ENCODE results near the gene DTX4. TPM values are rescaled to one million over a fixed set of nuclear protein-coding genes. Genes with fewer than 3 reads are reported as not detected.

The DTX4 gene
- polyA plus RNA-seq, 3 donors = 5.2 to 41.4 (median 7.0) TPM

- no peak overlapping the region for H3K27ac ChIP-seq (ENCODE audit: low read depth, low read length)
- 58 to 88% (median 81%) methylated on average over 1 of the region's 1 CpG for WGBS, 3 donors
Observed at GRCh38 chr11:59243633-59244032, 71.7 kb downstream of the DTX4 start.

GRCh38 chr11:59247531-59248227, 75.7 kb downstream of the DTX4 start:
- 4 to 35% (median 13%) methylated on average over 2 of the region's 2 CpGs for WGBS, 3 donors
- H3K27ac ChIP-seq (ENCODE audit: low read depth, low read length) = no peak overlapping the region

DNA sequence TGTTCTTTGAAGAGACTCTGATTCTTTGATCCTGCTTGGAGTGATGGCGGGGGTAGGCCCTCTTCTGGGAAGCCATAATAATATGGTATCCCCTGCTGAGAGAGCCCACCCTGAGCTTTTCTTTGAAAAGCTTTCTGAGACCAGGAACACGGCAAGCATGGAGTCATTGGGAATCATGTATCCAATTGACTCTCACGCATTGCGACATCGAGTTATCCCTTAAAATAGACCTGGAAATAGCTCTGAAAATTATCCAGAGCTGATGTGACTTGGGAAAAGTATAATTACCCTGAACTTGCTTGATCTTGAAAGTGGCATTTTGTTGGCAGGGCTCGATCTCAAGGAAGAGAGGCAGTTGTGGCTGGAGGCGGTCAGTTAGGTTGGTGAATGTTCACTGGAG, 77.6 kb downstream of the DTX4 start:
- 89 to 97% (median 92%) methylated on average over 7 of the region's 7 CpGs for WGBS, 3 donors
- no peak overlapping the region for H3K27ac ChIP-seq (ENCODE audit: low read depth, low read length)

- H3K27ac ChIP-seq (ENCODE audit: low read depth, low read length) = no peak overlapping the region
- WGBS, 3 donors = 84 to 94% (median 89%) methylated on average over 2 of the region's 2 CpGs
Observed at GRCh38 chr11:59253001-59253400, 81.1 kb downstream of the DTX4 start.

DNA sequence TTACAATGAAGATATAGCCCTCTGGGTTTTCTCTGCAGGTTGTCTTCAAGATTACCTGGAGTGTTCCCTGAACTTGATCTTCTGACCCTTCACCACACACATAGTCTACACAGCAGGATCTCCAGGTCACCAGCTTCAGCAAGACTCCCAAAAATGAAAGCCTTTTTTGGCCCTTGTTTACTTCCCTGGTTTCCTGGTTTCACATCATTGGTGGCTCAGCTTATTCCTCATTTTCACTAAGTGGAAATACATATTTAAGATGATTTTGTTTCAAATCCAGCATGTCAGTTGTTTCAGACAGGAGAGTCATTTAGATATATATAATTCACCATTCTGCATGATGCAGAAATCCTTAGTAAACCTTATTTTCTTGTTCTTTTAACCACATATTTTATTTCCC, 82.4 kb downstream of the DTX4 start:
- H3K27ac ChIP-seq (ENCODE audit: low read depth, low read length) = no peak overlapping the region

DNA sequence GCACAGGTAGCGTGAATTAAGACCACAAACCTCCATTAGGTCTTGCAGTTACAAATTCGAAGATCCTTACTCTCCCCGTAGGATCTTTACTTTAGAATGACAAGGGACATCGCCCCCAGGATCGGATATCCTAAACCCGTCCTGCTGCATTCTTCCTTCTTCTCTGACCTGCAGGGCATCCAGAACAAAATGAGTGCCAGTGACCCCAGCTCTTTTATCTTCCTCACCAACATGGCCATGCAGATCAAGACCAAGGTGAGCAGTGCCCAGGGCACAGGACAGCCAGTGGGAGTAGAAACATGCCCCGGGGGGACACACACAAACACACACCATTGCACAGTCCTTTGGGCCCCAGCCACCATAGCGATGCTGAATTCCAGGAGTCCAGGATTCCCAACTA, 83.3 kb downstream of the DTX4 start:
- WGBS, 3 donors = 59 to 86% (median 81%) methylated on average over 8 of the region's 8 CpGs
- H3K27ac ChIP-seq (ENCODE audit: low read depth, low read length) = no peak overlapping the region

Other genes starting within 250 kb of the DTX4 start
- gene GLYATL1, start 232.6 kb upstream of the DTX4 start, polyA plus RNA-seq = under 1 TPM; 0.13 to 0.79 (median 0.76) TPM
- gene GLYATL1B, start 85.8 kb upstream of the DTX4 start, polyA plus RNA-seq = not detected
- under 1 TPM in 2 of 3 donors, not detected in 1; 0.05 to 0.15 TPM for gene FAM111B, start 64.9 kb upstream of the DTX4 start, polyA plus RNA-seq
- gene FAM111A, start 29.3 kb upstream of the DTX4 start, polyA plus RNA-seq = 10 to 100 TPM in 2 of 3 donors, 1 to 10 TPM in 1; 5.6 to 19.2 (median 13.7) TPM
- gene MPEG1, start 40.8 kb downstream of the DTX4 start, polyA plus RNA-seq = 10 to 100 TPM in 2 of 3 donors, 1 to 10 TPM in 1; 2.3 to 13.5 (median 11.8) TPM
- not detected for gene OR5AN1, start 186.8 kb downstream of the DTX4 start, polyA plus RNA-seq